Measurements from ENCODE around the gene C4orf50. TPM values are rescaled to one million over a fixed set of nuclear protein-coding genes. Genes with fewer than 3 reads are reported as not detected.

C4orf50 gene
- total and polyA plus RNA-seq, 2 of the 4 experiments (the other 2 are of a cell fraction), result not detected

GRCh38 chr4:5874811-5875449 is 143.3 kb downstream of the C4orf50 start:
- no peak overlapping the region for H3K27ac ChIP-seq (ENCODE audit: insufficient read depth, low read length)
- H2BK15ac ChIP-seq (ENCODE audit: low read depth, low read length), result no peak overlapping the region
- H3K18ac ChIP-seq (ENCODE audit: low read depth, low read length), result no peak overlapping the region
- no peak overlapping the region for H2AK9ac ChIP-seq (replicated peaks; ENCODE audit: low read depth, low read length, poor library complexity)
- no peak overlapping the region for H2AFZ ChIP-seq (replicated peaks; ENCODE audit: low read length, poor library complexity)
- H3K4me1 ChIP-seq (ENCODE audit: control insufficient read depth, insufficient read depth, low read length), result no peaks in the 10 kb centered on the region
- H3K56ac ChIP-seq (ENCODE audit: extremely low read depth, insufficient read depth, low read length), result no peak overlapping the region
- in situ Hi-C loops (cut with MboI; ENCODE audit: low sequenced_read_pairs) (no loop called here), dilution Hi-C loops (cut with HindIII; ENCODE audit: low sequenced_read_pairs, unreplicated experiment) (no loop called here), intact Hi-C loops (cut with micrococcal nuclease) (no loop called here)
- no peaks in the 10 kb centered on the region for H3K9me3 ChIP-seq (ENCODE audit: control insufficient read depth, insufficient read depth, low read length)
- CTCF ChIA-PET, result no interaction called here
- no peak overlapping the region for H3K14ac ChIP-seq (replicated peaks; ENCODE audit: low read depth, low read length)
- H3K27me3 ChIP-seq (ENCODE audit: control insufficient read depth, insufficient read depth, low read length), result no peaks in the 10 kb centered on the region; the same call in 1 of the 2 replicates
- no peak overlapping the region for H3K9ac ChIP-seq (ENCODE audit: low read depth, low read length)
- H4K91ac ChIP-seq (ENCODE audit: insufficient read depth, low read depth, low read length), result no peak overlapping the region
- no peaks in the 10 kb centered on the region for H3K79me1 ChIP-seq (ENCODE audit: low read depth in 1 of 2, low read length in 2 of 2)
- no peak overlapping the region for H4K5ac ChIP-seq (ENCODE audit: low read depth, low read length)
- BruUV-seq (replicated peaks), result no TSS peak
- H3K9me1 ChIP-seq (ENCODE audit: insufficient read depth, low read length), result no peaks in the 10 kb centered on the region
- no peak overlapping the region for H3K4me2 ChIP-seq (ENCODE audit: low read depth, low read length)
- TF ChIP-seq MXI1 (IDR thresholded peaks at IDR 0.05; ENCODE audit: borderline replicate concordance, low read depth, low read length), result no peak
- no peak for TF ChIP-seq USF2 (IDR thresholded peaks at IDR 0.05; ENCODE audit: low read depth, low read length)
- TF ChIP-seq RAD21 (IDR thresholded peaks at IDR 0.05; ENCODE audit: low read length), result no peak
- no peak for TF ChIP-seq FOS (IDR thresholded peaks at IDR 0.05; ENCODE audit: low read depth, low read length)
- TF ChIP-seq MAFK (IDR thresholded peaks at IDR 0.05; ENCODE audit: low read depth, low read length), result no peak
- no peak for TF ChIP-seq MAZ (IDR thresholded peaks at IDR 0.05; ENCODE audit: borderline replicate concordance, low read depth, low read length)
- TF ChIP-seq RCOR1 (IDR thresholded peaks at IDR 0.05; ENCODE audit: insufficient replicate concordance, low read length), result no peak
- TF ChIP-seq NFE2L2 (IDR thresholded peaks at IDR 0.05; ENCODE audit: low read depth, low read length), result no peak
- TF ChIP-seq RFX5 (IDR thresholded peaks at IDR 0.05; ENCODE audit: low read depth, low read length), result no peak
- no peak for TF ChIP-seq SMC3 (IDR thresholded peaks at IDR 0.05; ENCODE audit: low read depth, low read length)
- no peak for TF ChIP-seq CEBPB (IDR thresholded peaks at IDR 0.05; ENCODE audit: low read depth, low read length)
- TF ChIP-seq CTCF (conservative IDR thresholded peaks at IDR 0.05; ENCODE audit: low read depth, low read length), result no peak
- H2BK5ac ChIP-seq (ENCODE audit: low read depth, low read length, poor library complexity, severe bottlenecking), result no peak overlapping the region
- DNase-seq (peak; percentile 44), ATAC-seq (ENCODE audit: low read depth) (peak; percentile 61)
- no peak overlapping the region for H2BK20ac ChIP-seq (ENCODE audit: low read depth, low read length)
- H3K4me3 ChIP-seq (ENCODE audit: insufficient read depth, low read depth, low read length), result no peak overlapping the region
- no peak overlapping the region for H3K4ac ChIP-seq (ENCODE audit: low read depth, low read length)
- no peak overlapping the region for H4K8ac ChIP-seq (ENCODE audit: low read depth in 2 of 2, low read length in 2 of 2)
- peaks cover 3% of the 10 kb centered on the region; the same call in 1 of the 2 replicates for H4K20me1 ChIP-seq (ENCODE audit: insufficient read depth, low read length)
- no peak overlapping the region for H2AK5ac ChIP-seq (ENCODE audit: low read depth, low read length)
- 20% methylated on average over 4 of the region's 6 CpGs; no CpG with 5 or more reads in 1 of the 2 experiments for WGBS, 2 experiments (ENCODE audit: extremely low coverage in 2 of 2, insufficient read length in 1 of 2)
- POLR2A ChIA-PET (ENCODE audit: unreplicated experiment), result no interaction called here
- no peak overlapping the region for H3K23ac ChIP-seq (ENCODE audit: low read depth, low read length)
- no peaks in the 10 kb centered on the region for H3K36me3 ChIP-seq (ENCODE audit: control insufficient read depth, insufficient read depth, low read length)
- no peak overlapping the region for H2BK120ac ChIP-seq (ENCODE audit: low read depth, low read length)

Data from IMR-90 (cell line).